ENCODE data around the gene PRKN.

PRKN gene

DNA sequence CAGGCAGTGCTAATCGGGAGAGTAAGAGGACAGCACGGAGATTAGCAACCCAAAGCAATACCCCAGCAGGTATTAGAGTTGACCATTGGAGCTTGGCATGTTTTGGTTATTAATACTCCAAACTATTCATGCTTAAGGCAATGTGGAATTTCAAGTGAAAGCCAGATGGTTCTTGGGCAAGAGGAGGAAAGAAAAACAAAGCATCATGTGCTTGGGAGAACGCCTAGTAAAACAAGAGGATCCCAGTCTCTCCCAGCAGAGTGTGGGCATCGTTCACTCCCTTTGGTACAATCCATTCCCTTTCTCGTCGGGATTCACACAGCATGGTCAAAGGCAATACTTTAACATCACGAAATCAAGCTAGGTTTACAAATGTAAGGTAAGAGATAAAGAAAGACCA is 349.8 kb downstream of the PRKN start:
- peak; percentile 41 for DNase-seq (ENCODE audit: low read depth)

DNA sequence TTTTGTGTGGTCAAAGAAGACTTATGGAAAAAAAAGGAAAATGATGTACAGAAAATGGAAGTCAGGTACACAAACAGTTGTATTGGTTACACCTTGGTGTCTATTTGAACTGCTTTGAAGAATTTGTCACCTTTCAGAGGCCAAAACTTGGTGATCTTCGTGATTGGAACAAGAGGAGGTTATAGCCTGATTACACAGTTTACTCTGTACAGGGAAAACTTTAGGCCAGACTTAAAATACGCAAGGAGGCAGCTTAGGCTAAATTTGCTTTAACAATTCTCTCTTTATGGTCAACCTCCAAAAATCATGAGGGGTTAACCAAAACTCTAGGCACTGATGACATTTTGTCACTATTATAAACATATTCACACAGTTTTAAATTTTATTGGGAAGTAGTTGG is 353.7 kb downstream of the PRKN start:
- no peak for DNase-seq (ENCODE audit: low read depth)

DNA sequence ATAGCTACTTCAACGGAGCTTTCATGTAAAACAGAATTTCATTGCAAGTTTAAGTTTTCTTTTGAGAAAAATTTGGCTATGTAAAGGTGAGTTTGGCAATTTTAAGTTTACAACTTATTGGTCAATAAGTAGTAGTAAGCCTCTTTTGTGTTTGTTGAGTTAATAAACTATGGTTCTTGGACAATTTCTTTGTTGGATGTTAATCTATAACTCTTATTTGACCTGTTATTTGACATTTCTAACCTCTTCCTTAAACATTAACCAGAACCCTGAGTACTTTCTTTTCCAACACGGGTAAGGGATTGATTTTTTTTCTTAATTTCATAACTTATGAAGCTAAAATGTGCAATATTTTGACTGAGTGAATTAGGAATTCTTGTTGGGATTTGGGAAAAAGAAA is 354.4 kb downstream of the PRKN start:
- no peak for DNase-seq (ENCODE audit: low read depth)

DNA sequence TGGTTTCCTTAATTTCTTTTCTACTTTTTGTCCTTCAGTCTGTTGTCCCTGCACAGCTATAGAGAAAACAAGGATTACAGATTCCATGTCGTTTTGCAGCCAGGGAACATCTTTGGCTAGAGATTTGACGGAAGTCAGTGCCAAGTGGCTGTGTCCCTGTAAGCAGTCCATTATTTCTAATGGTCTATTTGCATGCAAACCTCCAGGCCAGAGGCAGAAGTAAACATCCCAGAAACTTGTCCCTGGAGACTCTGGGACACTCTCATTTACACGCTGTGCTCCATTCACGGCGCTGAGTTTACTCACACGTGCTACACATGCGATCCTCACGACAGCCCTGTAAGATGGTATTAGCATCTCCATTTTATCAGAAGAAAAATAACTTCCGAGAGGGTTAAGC is 355.5 kb downstream of the PRKN start:
- no peak for DNase-seq (ENCODE audit: low read depth)

DNA sequence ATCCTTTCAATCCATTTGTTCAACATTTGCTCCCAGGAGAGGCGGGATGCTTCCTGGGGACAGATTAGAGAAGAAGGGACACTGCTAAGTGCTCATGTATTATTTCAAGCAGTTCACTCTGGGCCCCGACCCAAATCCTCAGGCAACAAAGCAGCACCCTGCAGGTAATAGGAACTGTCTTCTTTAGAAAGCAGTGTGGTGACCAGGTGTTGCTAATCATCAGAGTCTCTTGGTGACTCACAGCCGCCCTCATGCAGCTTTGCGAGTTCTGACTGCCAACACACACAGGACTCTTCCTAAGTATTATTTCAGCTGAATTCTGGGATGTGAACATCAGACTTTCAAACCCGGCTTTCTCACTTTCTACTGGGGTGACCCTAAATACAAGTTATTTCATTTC is 356.4 kb downstream of the PRKN start:
- no peak for DNase-seq (ENCODE audit: low read depth)

DNA sequence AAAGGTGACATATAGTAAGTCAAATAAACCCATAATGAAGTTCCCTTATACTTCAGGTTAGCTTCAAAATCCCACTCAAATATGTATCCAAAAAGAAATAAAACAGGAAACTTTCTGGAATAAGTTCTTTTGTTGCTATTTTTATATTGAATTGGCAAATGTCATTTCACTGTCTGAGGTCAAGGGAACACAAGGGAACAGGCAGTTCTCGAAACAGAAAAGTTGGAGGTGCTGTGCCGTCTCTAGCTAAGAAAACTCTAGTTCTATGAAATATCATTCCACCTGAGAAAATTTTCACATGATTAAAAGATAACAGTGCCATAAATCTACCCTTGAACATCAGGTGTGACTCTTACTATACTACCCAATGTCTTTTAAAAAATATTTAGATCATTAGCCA is 358.5 kb downstream of the PRKN start:
- no peak for DNase-seq (ENCODE audit: low read depth)

DNA sequence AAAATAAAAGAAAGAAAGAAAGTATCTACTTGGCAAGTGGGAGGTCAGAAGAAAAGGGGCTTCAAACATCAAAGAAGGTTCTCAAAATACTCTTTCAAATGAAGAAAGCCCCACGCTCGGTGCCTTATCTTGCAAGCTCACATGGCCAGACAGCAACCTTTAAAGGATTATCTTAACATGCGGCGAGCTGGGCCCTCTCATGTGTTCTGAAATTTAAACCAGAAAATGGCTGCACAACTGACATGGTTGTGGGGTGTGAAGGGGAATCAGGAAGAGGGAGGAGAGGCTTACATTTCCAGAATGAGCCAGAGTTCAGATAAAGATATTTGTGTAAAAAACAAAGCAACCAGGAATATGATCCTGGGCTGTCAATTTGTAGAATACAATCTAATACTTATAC is 363.1 kb downstream of the PRKN start:
- DNase-seq (ENCODE audit: low read depth) = no peak

DNA sequence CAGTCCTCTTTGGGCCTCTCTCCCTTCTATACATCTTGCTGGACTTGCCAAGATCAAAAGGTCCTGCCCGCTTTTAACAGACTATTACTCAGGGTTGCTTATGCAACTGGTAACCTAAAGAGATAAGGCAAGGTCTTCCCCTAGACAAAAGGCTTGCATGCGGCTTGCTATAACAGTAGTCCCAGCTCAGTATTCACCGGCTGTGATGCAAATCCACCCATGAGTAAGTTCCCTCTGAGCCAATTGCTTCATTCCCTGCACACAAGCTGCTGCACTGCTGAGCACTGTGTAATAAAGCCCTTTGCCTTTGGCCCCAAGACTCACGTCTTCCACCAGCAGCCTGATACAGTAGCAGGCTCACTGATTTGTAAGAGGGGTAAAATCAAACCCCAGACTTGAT is 363.8 kb downstream of the PRKN start:
- no peak for DNase-seq (ENCODE audit: low read depth)

DNA sequence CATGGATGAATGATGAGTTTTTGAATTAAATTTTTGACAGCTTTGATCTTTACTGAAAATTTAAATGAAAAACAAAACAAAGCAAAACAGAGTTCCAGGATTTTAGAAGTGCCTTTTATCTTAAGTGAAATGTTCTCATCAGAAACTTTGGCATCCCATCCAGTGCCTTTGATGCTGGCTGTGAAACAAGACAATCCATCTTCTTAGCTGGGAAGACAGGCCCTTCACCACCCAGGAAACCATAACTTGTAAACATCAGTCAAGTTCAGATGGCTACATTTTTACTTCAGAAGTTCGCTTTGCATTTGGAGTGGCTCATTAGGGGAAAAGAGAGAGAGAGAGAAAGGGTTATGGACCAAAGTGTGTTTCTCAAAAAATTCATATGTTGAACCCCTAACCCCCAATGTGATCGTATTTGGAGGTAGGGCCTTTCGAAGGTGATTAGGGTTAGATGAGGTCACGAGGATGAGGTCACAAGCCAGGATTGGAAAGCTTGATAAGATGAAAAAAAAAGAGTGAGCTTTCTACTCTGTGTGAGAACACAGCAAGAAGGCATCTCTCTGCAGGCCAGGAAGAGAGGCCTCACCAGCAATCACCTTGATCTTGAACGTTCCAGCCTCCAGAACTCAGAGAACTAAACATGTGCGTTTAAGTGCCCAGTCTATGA is 366.5 kb downstream of the PRKN start:
- no peak for DNase-seq (ENCODE audit: low read depth)

DNA sequence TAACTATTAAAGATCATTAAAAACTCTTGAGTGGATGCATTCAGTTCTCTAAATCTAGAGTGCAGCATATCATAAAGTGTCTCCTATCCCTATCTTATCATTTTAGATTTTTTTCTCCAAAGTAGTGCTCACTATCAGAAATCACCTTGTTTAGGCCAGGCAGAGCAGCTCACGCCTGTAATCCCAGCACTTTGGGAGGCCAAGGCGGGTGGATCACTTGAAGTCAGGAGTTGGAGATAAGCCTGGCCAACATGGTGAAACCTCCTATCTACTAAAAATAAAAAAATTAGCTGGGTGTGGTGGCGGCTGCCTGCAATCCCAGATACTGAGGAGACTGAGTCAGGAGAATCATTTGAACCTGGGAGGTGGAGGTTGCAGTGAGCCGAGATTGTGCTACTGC is 368.9 kb downstream of the PRKN start:
- no peak for DNase-seq (ENCODE audit: low read depth)

DNA sequence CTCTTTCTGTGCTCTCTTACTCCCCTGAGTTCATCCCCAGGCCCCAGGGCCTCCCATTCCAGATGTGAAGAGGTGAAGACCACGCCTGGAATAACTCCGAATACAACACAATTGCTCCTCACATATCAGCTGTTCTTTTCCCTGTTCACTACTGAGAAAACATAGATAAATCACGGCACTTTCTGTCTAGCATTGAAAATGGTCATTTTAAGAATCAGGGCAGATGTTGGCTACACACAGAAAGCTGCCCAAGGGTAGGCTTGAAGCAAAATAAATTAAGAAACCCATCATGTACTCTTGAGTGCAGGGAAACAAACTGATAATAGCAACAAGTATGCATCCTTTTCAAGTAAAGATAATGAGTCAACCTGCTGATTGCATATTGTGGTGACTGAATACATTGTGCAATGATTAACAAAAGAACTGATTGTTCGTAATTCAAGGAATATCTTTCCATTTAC is 382.5 kb downstream of the PRKN start:
- DNase-seq (ENCODE audit: low read depth) = peak; percentile 13

DNA sequence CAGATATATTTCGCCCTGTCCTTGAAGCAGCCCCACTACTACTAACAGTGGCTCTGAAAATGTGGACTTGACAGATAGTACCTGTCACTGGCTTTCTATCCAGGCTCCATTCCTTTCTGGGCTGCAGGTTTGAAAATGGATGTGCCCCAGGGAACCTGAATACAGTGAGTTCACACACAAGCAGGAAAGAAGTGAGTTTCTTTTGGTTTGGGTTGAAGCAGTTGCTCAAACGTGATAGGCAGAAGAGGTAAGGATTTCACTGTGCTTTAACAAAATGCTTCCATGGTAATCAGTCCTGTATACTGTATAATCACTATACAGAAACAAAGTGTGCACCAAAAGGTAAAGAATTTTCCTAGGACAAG is 382.9 kb downstream of the PRKN start:
- DNase-seq (ENCODE audit: low read depth) = no peak

DNA sequence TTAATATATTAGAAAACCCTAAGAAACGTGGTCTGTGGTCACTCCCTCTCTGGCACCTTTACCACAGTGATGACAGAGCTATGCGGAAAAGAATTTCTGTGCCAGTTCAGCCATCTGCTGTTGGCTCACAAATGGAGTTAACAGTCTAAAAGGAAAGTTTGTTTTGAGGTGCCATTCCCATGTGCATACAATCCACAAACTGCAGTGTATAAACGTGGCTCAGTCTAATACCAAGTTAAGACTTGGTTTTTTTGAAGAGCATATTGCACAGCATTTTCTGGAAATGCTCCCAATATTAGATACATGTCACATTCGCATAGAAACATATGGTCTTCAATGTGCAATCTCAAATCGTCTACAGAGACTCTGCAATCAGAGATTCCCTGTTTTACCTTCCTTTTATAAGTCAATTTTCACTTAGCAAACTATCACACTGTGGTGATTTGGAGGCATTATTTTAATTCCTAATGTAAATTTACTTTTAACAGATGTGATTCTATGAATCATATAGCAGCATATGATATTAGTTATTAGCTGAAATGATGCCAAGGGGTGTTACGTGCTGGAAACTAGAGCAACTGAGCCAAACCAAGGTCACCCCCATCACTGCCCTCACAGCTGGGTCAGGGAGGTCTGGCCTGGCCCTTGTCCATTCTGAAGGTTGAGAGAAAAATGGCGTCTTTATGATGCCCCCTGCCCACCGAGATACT is 383.5 kb downstream of the PRKN start:
- peak; percentile 7 for DNase-seq (ENCODE audit: low read depth)

DNA sequence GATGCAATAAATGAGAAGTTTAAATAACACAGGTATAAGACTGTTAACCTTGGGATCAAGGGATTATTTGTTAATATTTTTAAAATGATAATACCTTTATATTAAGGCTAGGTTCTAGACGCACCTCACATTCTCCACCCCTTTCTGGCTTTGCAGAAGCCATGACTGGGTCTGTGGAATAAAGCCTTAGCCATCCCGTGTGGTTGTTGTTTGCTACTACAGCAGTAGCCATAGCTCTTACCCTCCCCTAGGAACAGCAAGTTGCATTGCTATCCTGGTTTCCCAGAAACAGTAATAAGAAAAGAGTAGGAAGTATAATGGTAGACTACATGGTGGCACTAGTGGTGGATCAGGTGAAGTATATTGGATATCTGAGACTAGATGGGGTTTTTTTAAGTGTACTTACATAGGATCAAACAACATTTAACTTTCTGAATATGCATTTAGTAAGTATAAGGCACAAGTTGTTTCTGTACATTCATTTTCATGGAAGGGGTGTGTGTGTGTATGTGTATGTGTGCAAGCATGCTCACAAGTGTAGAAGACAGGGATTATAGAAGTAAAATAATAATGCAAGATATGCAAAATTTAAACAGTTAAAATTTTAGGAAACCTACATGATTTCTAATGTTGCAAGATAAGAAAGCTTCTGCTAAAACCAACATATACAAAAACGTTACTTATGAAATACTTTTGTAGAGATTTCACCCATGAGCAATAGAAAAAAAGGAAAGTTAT is 384.2 kb downstream of the PRKN start:
- DNase-seq (ENCODE audit: low read depth) = no peak

DNA sequence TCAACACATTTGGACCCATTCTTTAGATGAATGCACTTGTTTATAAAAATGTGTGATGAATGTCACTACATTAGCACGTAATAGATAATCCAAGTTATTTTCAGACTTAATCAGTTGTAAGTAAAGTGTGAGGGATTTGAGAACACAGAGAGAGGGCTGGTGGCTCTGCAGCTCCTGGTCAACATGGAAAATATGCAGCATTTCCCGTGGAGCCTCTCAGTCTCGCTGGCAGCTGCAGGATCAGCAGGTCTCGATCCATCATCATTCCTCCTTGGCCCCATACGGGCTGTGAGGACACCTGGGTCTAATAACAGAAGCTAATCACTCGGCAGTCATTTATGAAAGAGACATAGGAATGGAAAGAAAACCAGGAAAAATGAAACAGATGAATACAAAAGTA is 390.2 kb downstream of the PRKN start:
- DNase-seq (ENCODE audit: low read depth) = no peak

DNA sequence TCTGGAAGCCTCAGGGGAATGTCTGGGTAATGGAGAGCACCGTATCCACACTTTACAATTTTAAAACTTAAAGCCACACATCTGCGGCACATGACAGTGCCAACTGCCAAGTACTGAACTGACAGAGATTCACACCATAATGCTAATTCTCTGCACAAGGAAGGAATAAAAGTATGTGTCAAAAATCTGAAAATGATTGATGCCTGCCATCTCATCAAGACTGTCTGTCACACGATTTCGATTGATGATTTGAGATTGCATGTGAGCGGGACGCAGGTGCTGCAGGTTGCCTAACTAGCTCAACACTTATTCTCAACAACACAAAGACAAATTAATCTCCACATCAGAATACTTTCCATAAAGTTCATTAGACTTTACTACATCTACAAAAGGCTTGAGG is 391.2 kb downstream of the PRKN start:
- DNase-seq (ENCODE audit: low read depth) = no peak

DNA sequence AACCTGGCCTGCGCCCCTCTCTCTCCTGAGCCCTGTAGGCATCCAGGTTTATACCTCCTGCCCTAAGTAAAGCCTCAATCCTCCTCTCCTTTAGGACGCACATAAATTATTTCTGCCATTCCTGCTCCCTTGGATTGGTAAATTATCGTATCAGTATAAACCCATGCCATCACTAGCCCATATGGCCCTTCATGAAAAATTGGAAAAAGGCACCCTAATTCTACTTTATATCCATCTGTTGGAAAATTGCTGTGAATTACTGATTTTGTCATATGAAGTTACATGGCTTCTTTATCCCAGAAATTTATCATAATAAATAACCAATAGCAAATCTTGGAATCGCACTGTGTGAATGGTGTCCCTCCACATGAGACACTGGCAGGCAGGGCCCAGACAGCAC is 395.2 kb downstream of the PRKN start:
- DNase-seq (ENCODE audit: low read depth) = no peak

DNA sequence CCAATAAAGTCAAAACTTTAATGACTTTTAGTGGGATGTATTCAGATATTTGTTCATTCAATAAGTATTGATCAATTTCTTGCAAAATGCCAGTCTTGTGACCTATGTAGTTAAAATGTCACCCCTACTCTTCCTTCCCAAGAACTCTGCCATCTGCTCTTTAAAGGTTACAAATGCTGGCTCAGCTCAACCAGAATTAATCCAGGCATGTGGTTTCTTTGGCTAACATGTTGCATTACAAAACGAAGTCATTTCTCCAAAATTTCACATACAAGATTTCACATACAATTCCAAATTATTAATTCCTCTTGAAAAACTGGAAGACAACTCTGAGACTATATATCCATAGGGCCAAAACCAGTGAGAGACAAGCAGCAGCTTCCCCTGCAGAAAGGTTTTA is 395.7 kb downstream of the PRKN start:
- DNase-seq (ENCODE audit: low read depth) = no peak

DNA sequence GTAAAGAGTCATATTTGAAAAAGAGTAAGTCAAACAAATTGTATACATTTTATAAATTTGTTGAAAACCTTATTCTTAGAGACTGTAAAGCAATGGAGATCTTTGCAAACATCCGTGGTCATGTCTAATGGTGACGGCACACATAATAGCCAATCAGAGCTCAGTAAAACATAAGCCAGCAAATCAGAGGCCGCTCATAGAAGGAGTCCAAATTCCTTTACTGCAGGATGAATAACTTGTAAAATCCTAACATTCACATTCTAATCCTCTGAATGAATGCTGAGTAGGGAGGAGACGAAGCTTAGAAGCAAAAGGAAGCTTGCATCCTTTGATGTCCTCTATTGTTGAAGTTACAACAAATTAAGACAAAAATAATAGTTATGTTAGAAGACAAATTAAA is 401.7 kb downstream of the PRKN start:
- DNase-seq (ENCODE audit: low read depth) = no peak

DNA sequence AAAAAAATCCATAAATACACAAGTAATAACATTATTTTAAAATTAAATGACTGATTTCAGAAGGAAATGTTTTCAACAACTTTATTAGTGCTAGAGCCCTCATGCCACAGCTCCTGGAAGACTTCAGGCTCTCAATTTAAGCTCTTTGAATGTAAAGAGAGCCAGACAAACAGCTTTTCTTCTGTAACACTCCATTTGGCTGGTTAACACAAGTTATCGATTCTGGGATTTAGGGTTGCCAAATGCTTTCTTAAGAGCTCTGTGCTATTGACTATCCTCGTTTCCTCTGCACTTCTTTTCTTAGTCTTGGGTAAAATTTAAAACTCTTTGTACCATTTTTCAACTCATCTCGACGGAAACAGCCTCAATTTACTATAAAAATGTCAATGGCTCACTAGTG is 402.5 kb downstream of the PRKN start:
- DNase-seq (ENCODE audit: low read depth) = no peak

DNA sequence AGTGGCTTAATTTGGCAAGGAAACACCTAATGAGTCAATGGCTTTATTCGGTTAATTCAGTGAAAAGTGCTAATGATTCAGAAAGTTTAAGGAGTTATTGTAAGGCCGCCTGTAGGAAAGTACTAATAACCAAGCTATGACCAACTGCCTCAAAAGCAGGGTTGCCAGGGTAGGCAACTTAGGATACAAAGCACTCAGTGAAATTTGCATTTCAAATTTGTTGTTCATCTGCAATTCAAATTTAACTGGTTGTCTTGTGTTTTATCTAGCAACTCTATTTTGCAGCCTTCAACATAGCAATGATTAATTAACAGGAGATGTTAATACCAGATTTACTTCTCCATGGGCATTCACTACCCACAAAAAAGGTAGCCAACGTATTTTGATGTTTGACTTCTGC is 412.3 kb downstream of the PRKN start:
- DNase-seq (ENCODE audit: low read depth) = no peak

DNA sequence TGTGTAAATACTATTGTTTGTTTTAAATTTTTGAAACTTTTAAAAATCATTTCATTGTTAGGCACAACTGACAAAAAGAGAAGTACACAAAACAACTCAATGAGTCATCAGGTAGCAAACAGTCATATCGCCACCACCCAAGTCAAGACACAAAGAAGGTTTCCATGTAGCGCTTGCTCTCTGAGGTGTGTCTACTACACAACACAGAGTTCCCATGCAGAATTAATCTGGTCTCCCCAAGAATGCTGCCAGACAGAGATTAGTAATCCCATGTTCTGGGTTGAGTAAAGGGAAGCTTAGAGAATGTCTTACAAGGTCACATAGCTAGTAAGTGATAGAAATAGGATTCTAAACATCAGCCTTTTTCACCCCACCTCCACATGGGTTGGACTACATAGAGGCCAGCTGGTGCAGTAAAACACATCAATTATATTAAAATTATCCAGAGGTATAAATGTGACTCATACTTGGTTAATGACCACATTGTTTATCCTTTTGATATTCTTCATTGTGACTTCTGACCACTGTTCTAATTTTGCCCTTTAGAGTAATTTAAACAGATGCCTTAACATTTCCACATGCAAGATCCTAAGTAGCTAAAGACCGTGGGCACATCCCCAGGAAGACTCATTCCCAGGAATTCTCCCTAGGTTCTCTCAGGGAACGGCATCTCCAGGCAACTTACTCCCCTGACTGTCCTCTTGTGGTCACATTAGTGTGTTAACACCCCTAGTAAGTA is 413.5 kb downstream of the PRKN start:
- peak; percentile 1 for DNase-seq (ENCODE audit: low read depth)

DNA sequence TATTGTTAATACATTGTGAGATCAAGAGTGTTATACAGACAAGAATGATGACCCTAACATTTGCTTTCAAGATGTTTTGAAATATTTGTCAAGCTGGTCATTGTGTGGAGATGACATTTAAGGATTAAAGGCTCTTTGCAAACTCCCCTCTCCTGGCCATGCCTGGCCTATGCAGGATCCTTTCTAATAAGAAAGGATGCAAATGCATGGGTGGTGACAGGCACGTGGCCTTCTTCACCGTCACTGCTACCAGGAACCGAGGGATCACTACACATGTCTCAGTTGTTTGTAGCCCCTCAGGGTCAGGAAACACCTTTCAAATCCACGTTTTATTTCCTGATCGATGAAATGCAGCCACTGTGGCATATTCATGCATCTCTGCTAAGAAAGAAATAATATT is 419.7 kb downstream of the PRKN start:
- no peak for DNase-seq (ENCODE audit: low read depth)

Data from iris pigment epithelial cell (primary cell).